SK-N-SH (cell line): Measurements from ENCODE around the gene PCSK2. TPM values are rescaled to one million over a fixed set of nuclear protein-coding genes. Genes with fewer than 3 reads are reported as not detected.

Experiments used
- CTCF ChIA-PET: fragments of 300-600, 350-600 bp; formaldehyde crosslinking; extraction: SDS; loops from one replicate; lab custom pipeline; 2021; lab: Yijun Ruan, JAX
- POLR2A ChIA-PET: fragments of 350-600 bp; sonication (Branson Sonifier 250); formaldehyde crosslinking; extraction: SDS; loops from one replicate; lab custom pipeline; 2020; ENCODE audit warnings: antibody characterized with exemption, inconsistent platforms; lab: Yijun Ruan, JAX
- DNase-seq: peaks from one replicate; pipeline ENCODE4 v3.0.0; 2012
- H2AFZ ChIP-seq: fragments of 200-600 bp; sonication (generic); 2 replicates; pipeline ENCODE4 v1.8.1; 2016; ENCODE audit warnings: antibody characterized with exemption, mild to moderate bottlenecking, low read depth
- H3F3A ChIP-seq: fragments of 200-600 bp; sonication (generic); replicated peaks from 2 replicates; pipeline ENCODE3; 2016; ENCODE audit warnings: antibody characterized with exemption, mild to moderate bottlenecking; ENCODE audit not compliant: insufficient read depth
- H3K27ac ChIP-seq, 2 experiments: fragments of 200-500 bp in 1 of 2; fragments of 200-600 bp in 1 of 2; sonication (Bioruptor generic) in 1 of 2; sonication (generic), shearing (Covaris generic) in 1 of 2; 2 replicates each; pipeline versions ENCODE4 v1.5.1 to v1.6.1; 2014 to 2016; ENCODE audit warnings: low read depth in 2 of 2, inconsistent platforms in 1 of 2, low read length in 1 of 2, mild to moderate bottlenecking in 1 of 2, mixed read lengths in 1 of 2
- H3K27me3 ChIP-seq: fragments of 200-600 bp; sonication (generic), shearing (Covaris generic); 2 replicates; pipeline ENCODE4 v1.6.1; 2016; ENCODE audit warnings: mixed run types; ENCODE audit not compliant: insufficient read depth
- H3K36me3 ChIP-seq, 2 experiments: fragments of 200-500 bp in 1 of 2; fragments of 200-600 bp in 1 of 2; sonication (Bioruptor generic) in 1 of 2; sonication (generic) in 1 of 2; replicated peaks in 1 of 2; 2 replicates each; pipeline versions ENCODE3 to v1.5.1; 2014 to 2016; ENCODE audit warnings: low read length in 1 of 2, mild to moderate bottlenecking in 1 of 2; ENCODE audit not compliant: insufficient read depth in 2 of 2, control insufficient read depth in 1 of 2
- H3K4me1 ChIP-seq, 2 experiments: fragments of 200-500 bp in 1 of 2; fragments of 200-600 bp in 1 of 2; sonication (Bioruptor generic) in 1 of 2; sonication (generic), shearing (Covaris generic) in 1 of 2; 2 replicates each; pipeline versions ENCODE4 v1.5.1 to v1.6.1; 2014 to 2016; ENCODE audit warnings: low read depth in 1 of 2, low read length in 1 of 2, mixed run types in 1 of 2; ENCODE audit not compliant: insufficient read depth in 2 of 2, control insufficient read depth in 1 of 2
- H3K4me2 ChIP-seq: fragments of 200-600 bp; sonication (generic), shearing (Covaris generic); 2 replicates; pipeline ENCODE4 v1.6.1; 2017; ENCODE audit warnings: mixed run types
- H3K4me3 ChIP-seq, 2 experiments: fragments of 200-500 bp in 1 of 2; fragments of 200-600 bp in 1 of 2; sonication (Bioruptor generic) in 1 of 2; sonication (generic), shearing (Covaris generic) in 1 of 2; 2 replicates each; pipeline versions ENCODE4 v1.5.1 to v1.8.1; 2014 to 2016; ENCODE audit warnings: low read depth in 2 of 2, inconsistent platforms in 1 of 2, low read length in 1 of 2, mild to moderate bottlenecking in 1 of 2, mixed read lengths in 1 of 2, moderate library complexity in 1 of 2
- H3K79me2 ChIP-seq: fragments of 200-600 bp; sonication (generic); 2 replicates; pipeline ENCODE4 v1.8.1; 2017; ENCODE audit warnings: mild to moderate bottlenecking; ENCODE audit not compliant: insufficient read depth
- H3K9ac ChIP-seq: fragments of 200-600 bp; sonication (generic); 2 replicates; pipeline ENCODE4 v1.6.1; 2017; ENCODE audit warnings: mixed run types
- H3K9me2 ChIP-seq: fragments of 200-600 bp; sonication (generic); 2 replicates; pipeline ENCODE4 v1.6.1; 2017; ENCODE audit warnings: mixed run types
- H3K9me3 ChIP-seq: fragments of 200-600 bp; sonication (generic); 2 replicates; pipeline ENCODE4 v1.6.1; 2017; ENCODE audit warnings: mixed run types, mild to moderate bottlenecking, moderate library complexity
- H4K20me1 ChIP-seq: fragments of 200-600 bp; sonication (generic); 2 replicates; pipeline ENCODE4 v1.6.1; 2017; ENCODE audit warnings: mild to moderate bottlenecking, mixed run types; ENCODE audit not compliant: insufficient read depth
- ELF1 ChIP-seq: IDR thresholded peaks from 2 replicates; pipeline ENCODE4 v1.4.0; 2012
- FOSL2 ChIP-seq: IDR thresholded peaks from 2 replicates; pipeline ENCODE4 v1.4.0; 2012; ENCODE audit warnings: low read depth, mild to moderate bottlenecking, moderate library complexity, borderline replicate concordance
- FOXJ3 ChIP-seq: sonication (generic); formaldehyde crosslinking; IDR thresholded peaks from 2 replicates; pipeline ENCODE4 v1.5.1; 2020; ENCODE audit warnings: mild to moderate bottlenecking, missing genetic modification reagents
- FOXM1 ChIP-seq: IDR thresholded peaks from 2 replicates; pipeline ENCODE4 v1.4.0; 2012; ENCODE audit warnings: low read depth, mild to moderate bottlenecking
- MXI1 ChIP-seq: IDR thresholded peaks from 2 replicates; pipeline ENCODE4 v1.6.1; 2012; ENCODE audit warnings: mild to moderate bottlenecking, low read depth, low read length, improper control_type of control experiment
- NFIC ChIP-seq: IDR thresholded peaks from 2 replicates; pipeline ENCODE4 v1.4.0; 2012; ENCODE audit warnings: borderline replicate concordance
- NRF1 ChIP-seq: IDR thresholded peaks from 2 replicates; pipeline ENCODE4 v1.6.1; 2012; ENCODE audit warnings: low read depth, mild to moderate bottlenecking, low read length
- RFX5 ChIP-seq: IDR thresholded peaks from 2 replicates; pipeline ENCODE4 v1.6.1; 2012; ENCODE audit warnings: mild to moderate bottlenecking, improper control_type of control experiment, low read length
- RXRA ChIP-seq: IDR thresholded peaks from 2 replicates; pipeline ENCODE4 v1.4.0; 2012; ENCODE audit warnings: low read depth, mild to moderate bottlenecking, borderline replicate concordance
- SMC3 ChIP-seq: IDR thresholded peaks from 2 replicates; pipeline ENCODE4 v1.6.1; 2012; ENCODE audit warnings: low read depth, low read length, improper control_type of control experiment
- YY1 ChIP-seq: IDR thresholded peaks from 2 replicates; pipeline ENCODE4 v1.4.0; 2012; ENCODE audit warnings: low read depth, mild to moderate bottlenecking
- WGBS: methylation state at CpG from one replicate; pipeline ENCODE4 v1.1.6; 2017; ENCODE audit warnings: low lambda C conversion rate; 5-methylcytosine and 5-hydroxymethylcytosine counted together
- polyA plus RNA-seq, 3 experiments: library from polyadenylated mRNA; depleted of rRNA; stranded (reverse); fragments of >200 nt; gene quantifications; 2 replicates each; pipeline ENCODE4 v1.2.3, GENCODE V29; 2012
- TF ChIP-seq, protein P1 (sequence below): IDR thresholded peaks from 2 replicates; pipeline ENCODE4; 2012
- TF ChIP-seq, protein P2 (sequence below): fragments of 200-600 bp; sonication (generic); IDR thresholded peaks from 2 replicates; pipeline ENCODE4 v1.6.1; 2017; ENCODE audit warnings: antibody characterized with exemption, mild to moderate bottlenecking, moderate library complexity
- TF ChIP-seq, protein P3 (sequence below): fragments of 150-350 bp; IDR thresholded peaks from 2 replicates; pipeline ENCODE4 v1.6.1; 2016; ENCODE audit warnings: mild to moderate bottlenecking, low read depth, low read length

The PCSK2 gene
- polyA plus RNA-seq, 1 of the 3 experiments (the other 2 are of a cell fraction), result not detected

DNA sequence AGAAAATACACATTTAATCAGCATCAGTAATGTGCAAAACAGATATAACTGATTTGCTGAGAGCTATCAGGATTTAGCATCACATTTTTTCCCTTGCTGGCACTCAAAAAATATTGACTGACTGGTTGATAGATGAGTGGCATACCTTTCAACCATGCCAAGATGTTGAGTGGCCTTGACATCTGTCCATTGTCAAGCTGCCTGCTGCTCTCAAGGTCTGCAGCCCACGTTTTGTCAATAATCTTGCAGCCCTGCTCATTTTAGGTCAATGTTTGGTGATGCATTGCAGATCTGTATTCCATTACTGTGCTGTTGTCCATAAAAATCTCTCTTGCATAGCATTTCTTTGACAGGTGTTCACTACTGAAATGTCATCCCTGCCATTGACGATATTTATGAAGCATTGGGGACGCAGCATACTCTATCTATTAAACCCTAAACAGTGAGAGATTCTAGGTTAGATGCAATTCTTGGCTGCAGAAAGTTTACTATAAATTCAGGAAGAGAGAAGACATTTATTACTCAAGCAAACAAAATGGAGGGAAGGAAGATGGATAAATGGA, 192.7 kb downstream of the PCSK2 start:
- TF ChIP-seq NFIC (no peak), FOXJ3 (CRISPR knock-in tag) (no peak)
- TF ChIP-seq, all 33 proteins: peak for 0
- no peaks in the 10 kb centered on the region for H3K9me2 ChIP-seq
- no peaks in the 10 kb centered on the region for H3K36me3 ChIP-seq
- CTCF ChIA-PET, result interaction anchor here (4.9 to 6.0 kb wide), 2 partner anchors 12 to 617 kb away, joined by 33 to 41 read pairs; no protein-coding TSS in a partner anchor
- H4K20me1 ChIP-seq, result no peaks in the 10 kb centered on the region
- H3K9me3 ChIP-seq, result no peaks in the 10 kb centered on the region
- no peaks in the 10 kb centered on the region for H3F3A ChIP-seq
- H3K27ac ChIP-seq, result no peak overlapping the region
- POLR2A ChIA-PET, result no interaction called here
- H2AFZ ChIP-seq, result no peak overlapping the region
- H3K4me1 ChIP-seq, result no peaks in the 10 kb centered on the region
- no peak overlapping the region for H3K4me3 ChIP-seq
- no peaks in the 10 kb centered on the region for H3K79me2 ChIP-seq
- H3K27me3 ChIP-seq, result no peaks in the 10 kb centered on the region
- WGBS, result 1% methylated on average over 3 of the region's 3 CpGs
- no peak overlapping the region for H3K4me2 ChIP-seq
- H3K9ac ChIP-seq, result no peak overlapping the region
- no peak for DNase-seq

DNA sequence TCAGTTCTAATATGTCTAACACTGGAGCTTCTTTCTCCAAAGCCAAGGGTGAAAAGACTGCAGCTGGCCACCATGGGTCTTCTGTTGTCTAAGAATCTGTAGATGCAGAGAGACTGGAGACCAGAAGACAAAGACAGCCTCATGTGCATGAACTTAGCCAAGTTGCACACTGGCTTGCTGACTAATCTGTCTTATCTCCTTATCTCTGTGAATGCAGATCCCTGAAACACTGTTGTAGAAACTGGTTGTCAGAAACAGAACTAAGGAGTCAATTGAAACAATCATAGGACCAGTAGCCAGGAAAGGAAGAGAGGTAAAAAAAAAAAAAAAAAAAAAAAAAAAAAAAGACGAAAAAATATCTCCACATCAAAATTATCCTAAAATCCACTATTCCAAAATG, 194.7 kb downstream of the PCSK2 start:
- no peaks in the 10 kb centered on the region for H3K79me2 ChIP-seq
- no peaks in the 10 kb centered on the region for H3F3A ChIP-seq
- no peaks in the 10 kb centered on the region for H3K9me2 ChIP-seq
- TF ChIP-seq SMC3, result no peak
- no peak for TF ChIP-seq FOSL2
- TF ChIP-seq NRF1, result no peak
- TF ChIP-seq, protein P1, sequence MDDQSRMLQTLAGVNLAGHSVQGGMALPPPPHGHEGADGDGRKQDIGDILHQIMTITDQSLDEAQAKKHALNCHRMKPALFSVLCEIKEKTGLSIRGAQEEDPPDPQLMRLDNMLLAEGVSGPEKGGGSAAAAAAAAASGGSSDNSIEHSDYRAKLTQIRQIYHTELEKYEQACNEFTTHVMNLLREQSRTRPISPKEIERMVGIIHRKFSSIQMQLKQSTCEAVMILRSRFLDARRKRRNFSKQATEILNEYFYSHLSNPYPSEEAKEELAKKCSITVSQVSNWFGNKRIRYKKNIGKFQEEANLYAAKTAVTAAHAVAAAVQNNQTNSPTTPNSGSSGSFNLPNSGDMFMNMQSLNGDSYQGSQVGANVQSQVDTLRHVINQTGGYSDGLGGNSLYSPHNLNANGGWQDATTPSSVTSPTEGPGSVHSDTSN, result no peak
- TF ChIP-seq FOXM1, result no peak
- no peak for TF ChIP-seq YY1
- no peak for TF ChIP-seq RXRA
- TF ChIP-seq, protein P2, sequence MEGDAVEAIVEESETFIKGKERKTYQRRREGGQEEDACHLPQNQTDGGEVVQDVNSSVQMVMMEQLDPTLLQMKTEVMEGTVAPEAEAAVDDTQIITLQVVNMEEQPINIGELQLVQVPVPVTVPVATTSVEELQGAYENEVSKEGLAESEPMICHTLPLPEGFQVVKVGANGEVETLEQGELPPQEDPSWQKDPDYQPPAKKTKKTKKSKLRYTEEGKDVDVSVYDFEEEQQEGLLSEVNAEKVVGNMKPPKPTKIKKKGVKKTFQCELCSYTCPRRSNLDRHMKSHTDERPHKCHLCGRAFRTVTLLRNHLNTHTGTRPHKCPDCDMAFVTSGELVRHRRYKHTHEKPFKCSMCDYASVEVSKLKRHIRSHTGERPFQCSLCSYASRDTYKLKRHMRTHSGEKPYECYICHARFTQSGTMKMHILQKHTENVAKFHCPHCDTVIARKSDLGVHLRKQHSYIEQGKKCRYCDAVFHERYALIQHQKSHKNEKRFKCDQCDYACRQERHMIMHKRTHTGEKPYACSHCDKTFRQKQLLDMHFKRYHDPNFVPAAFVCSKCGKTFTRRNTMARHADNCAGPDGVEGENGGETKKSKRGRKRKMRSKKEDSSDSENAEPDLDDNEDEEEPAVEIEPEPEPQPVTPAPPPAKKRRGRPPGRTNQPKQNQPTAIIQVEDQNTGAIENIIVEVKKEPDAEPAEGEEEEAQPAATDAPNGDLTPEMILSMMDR, result no peak
- no peak for TF ChIP-seq MXI1
- no peak for TF ChIP-seq ELF1
- TF ChIP-seq, protein P3, sequence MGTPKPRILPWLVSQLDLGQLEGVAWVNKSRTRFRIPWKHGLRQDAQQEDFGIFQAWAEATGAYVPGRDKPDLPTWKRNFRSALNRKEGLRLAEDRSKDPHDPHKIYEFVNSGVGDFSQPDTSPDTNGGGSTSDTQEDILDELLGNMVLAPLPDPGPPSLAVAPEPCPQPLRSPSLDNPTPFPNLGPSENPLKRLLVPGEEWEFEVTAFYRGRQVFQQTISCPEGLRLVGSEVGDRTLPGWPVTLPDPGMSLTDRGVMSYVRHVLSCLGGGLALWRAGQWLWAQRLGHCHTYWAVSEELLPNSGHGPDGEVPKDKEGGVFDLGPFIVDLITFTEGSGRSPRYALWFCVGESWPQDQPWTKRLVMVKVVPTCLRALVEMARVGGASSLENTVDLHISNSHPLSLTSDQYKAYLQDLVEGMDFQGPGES, result no peak
- no peak for TF ChIP-seq RFX5
- no peaks in the 10 kb centered on the region for H3K4me1 ChIP-seq
- no peak overlapping the region for H3K9ac ChIP-seq
- ChIA-PET CTCF (interaction anchor here (4.9 to 6.0 kb wide), 2 partner anchors 10 to 619 kb away, joined by 33 to 41 read pairs; no protein-coding TSS in a partner anchor), POLR2A (no interaction called here)
- no peaks in the 10 kb centered on the region for H4K20me1 ChIP-seq
- no peak for DNase-seq
- no peak overlapping the region for H2AFZ ChIP-seq
- no peaks in the 10 kb centered on the region for H3K27me3 ChIP-seq
- no peak overlapping the region for H3K4me3 ChIP-seq
- H3K36me3 ChIP-seq, result no peaks in the 10 kb centered on the region
- 6% methylated on average over 1 of the region's 1 CpG for WGBS
- H3K9me3 ChIP-seq, result no peaks in the 10 kb centered on the region
- H3K4me2 ChIP-seq, result no peak overlapping the region
- no peak overlapping the region for H3K27ac ChIP-seq
